Activated naive CD4-positive, alpha-beta T cell treated with anti-CD3 and anti-CD28 coated beads, Interleukin-2, amount 50 U/mL, for 24 hours (primary cell): Measurements from ENCODE around the gene COL4A3.

Experiments
- H3K27ac Mint-ChIP-seq: one replicate; pipeline ENCODE4 v1.8.0; 2021; ENCODE audit warnings: mild to moderate bottlenecking, mixed read lengths
- H3K27me3 Mint-ChIP-seq: one replicate; pipeline ENCODE4 v1.8.0; 2021; ENCODE audit warnings: mixed read lengths
- H3K36me3 Mint-ChIP-seq: one replicate; pipeline ENCODE4 v1.8.0; 2021; ENCODE audit warnings: mixed read lengths
- H3K4me1 Mint-ChIP-seq: one replicate; pipeline ENCODE4 v1.8.0; 2021; ENCODE audit warnings: mixed read lengths
- H3K4me3 Mint-ChIP-seq: one replicate; pipeline ENCODE4 v1.8.0; 2021; ENCODE audit warnings: mild to moderate bottlenecking, mixed read lengths
- H3K9me3 Mint-ChIP-seq: one replicate; pipeline ENCODE4 v1.8.0; 2021; ENCODE audit warnings: mixed read lengths

The COL4A3 gene

GRCh38 chr2:227163998-227164762 is at the start of gene COL4A3, which contains the start of gene COL4A4:
COL4A3 (plus strand) TSS chr2:227164624; CDS start chr2:227164727, 103 bp downstream.
COL4A4 (minus strand) TSS chr2:227164205; CDS start chr2:227147483, 16,722 bp downstream.
- H3K27ac Mint-ChIP-seq: no peak within 1 kb of the TSS
- H3K36me3 Mint-ChIP-seq: no peaks in the 10 kb centered on the region
- H3K4me3 Mint-ChIP-seq: peak within 1 kb of the TSS; percentile 76
- H3K9me3 Mint-ChIP-seq: peaks cover 11% of the 10 kb centered on the region
- H3K4me1 Mint-ChIP-seq: peaks cover 9% of the 10 kb centered on the region
- H3K27me3 Mint-ChIP-seq: peaks cover 45% of the 10 kb centered on the region

- no peaks in the 10 kb centered on the region for H3K4me1 Mint-ChIP-seq
- peaks cover 2% of the 10 kb centered on the region for H3K27me3 Mint-ChIP-seq
- no peak overlapping the region for H3K4me3 Mint-ChIP-seq
Observed at GRCh38 chr2:227115761-227116160, 48.7 kb upstream of the COL4A3 start.

GRCh38 chr2:227117027-227117426 is 47.4 kb upstream of the COL4A3 start:
- no peak overlapping the region for H3K27ac Mint-ChIP-seq
- peaks cover 2% of the 10 kb centered on the region for H3K27me3 Mint-ChIP-seq
- no peaks in the 10 kb centered on the region for H3K9me3 Mint-ChIP-seq
- H3K4me1 Mint-ChIP-seq: no peaks in the 10 kb centered on the region
- no peak overlapping the region for H3K4me3 Mint-ChIP-seq
- no peaks in the 10 kb centered on the region for H3K36me3 Mint-ChIP-seq

More at GRCh38 chr2:227115761-227116160, 48.7 kb upstream of the COL4A3 start:
- Mint-ChIP-seq H3K27ac (no peak overlapping the region), H3K36me3 (no peaks in the 10 kb centered on the region), H3K9me3 (no peaks in the 10 kb centered on the region)

DNA sequence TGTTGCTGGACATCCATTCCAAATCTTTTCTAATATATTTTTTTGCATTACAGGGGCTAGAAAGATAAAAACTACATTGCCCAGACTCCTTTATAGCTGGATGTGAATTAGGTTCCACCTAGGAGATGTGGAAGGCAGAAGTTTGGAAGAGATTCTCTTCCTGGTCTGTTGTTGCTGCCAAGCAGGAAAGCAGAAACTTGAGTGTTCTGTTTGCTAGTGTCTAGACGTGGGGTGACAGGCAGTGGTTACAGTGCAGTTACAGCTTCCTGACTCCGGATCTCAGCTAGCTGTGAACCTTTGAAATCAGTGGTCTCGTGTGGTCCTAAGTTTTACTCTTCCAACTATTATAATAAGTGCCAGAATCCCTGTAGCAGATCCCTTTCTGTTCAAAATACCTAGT is 46.6 kb upstream of the COL4A3 start:
- H3K4me3 Mint-ChIP-seq: no peak overlapping the region
- H3K4me1 Mint-ChIP-seq: no peaks in the 10 kb centered on the region
- no peak overlapping the region for H3K27ac Mint-ChIP-seq
- H3K9me3 Mint-ChIP-seq: no peaks in the 10 kb centered on the region
- H3K36me3 Mint-ChIP-seq: no peaks in the 10 kb centered on the region
- H3K27me3 Mint-ChIP-seq: peaks cover 2% of the 10 kb centered on the region

GRCh38 chr2:227118353-227118752 is 46.1 kb upstream of the COL4A3 start:
- H3K27me3 Mint-ChIP-seq: peaks cover 3% of the 10 kb centered on the region
- no peak overlapping the region for H3K27ac Mint-ChIP-seq
- no peaks in the 10 kb centered on the region for H3K9me3 Mint-ChIP-seq

DNA sequence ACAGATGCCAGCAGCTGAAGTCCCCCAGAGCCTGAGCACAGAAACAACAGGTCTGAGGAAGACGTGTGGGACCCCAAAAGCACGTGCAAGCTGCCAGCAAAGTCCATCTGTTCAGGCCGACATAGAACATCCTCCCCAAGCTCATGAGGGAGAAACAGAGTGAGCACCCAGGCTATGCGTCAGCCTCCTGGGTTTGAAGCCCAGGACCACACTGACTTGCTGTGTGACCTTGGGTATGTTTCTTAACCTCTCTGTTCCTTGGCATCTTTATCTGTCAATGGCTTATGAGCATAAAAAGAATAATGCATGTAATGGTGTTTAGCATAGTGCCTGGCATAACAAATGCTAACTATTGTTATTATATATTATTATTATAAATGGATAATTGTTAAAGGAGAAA is 40.7 kb upstream of the COL4A3 start:
- Mint-ChIP-seq H3K27ac (no peak overlapping the region), H3K4me1 (no peaks in the 10 kb centered on the region), H3K4me3 (no peak overlapping the region), H3K9me3 (no peaks in the 10 kb centered on the region), H3K36me3 (no peaks in the 10 kb centered on the region), H3K27me3 (peaks cover 6% of the 10 kb centered on the region)

More at GRCh38 chr2:227118353-227118752, 46.1 kb upstream of the COL4A3 start:
- no peaks in the 10 kb centered on the region for H3K36me3 Mint-ChIP-seq
- no peak overlapping the region for H3K4me3 Mint-ChIP-seq
- no peaks in the 10 kb centered on the region for H3K4me1 Mint-ChIP-seq

GRCh38 chr2:227124811-227125210 is 39.6 kb upstream of the COL4A3 start:
- H3K36me3 Mint-ChIP-seq: no peaks in the 10 kb centered on the region
- H3K4me1 Mint-ChIP-seq: no peaks in the 10 kb centered on the region
- H3K9me3 Mint-ChIP-seq: no peaks in the 10 kb centered on the region
- H3K4me3 Mint-ChIP-seq: no peak overlapping the region
- peaks cover 6% of the 10 kb centered on the region for H3K27me3 Mint-ChIP-seq
- no peak overlapping the region for H3K27ac Mint-ChIP-seq

- no peaks in the 10 kb centered on the region for H3K9me3 Mint-ChIP-seq
- peaks cover 6% of the 10 kb centered on the region for H3K27me3 Mint-ChIP-seq
- no peaks in the 10 kb centered on the region for H3K4me1 Mint-ChIP-seq
- no peak overlapping the region for H3K4me3 Mint-ChIP-seq
- H3K36me3 Mint-ChIP-seq: no peaks in the 10 kb centered on the region
- H3K27ac Mint-ChIP-seq: no peak overlapping the region
Observed at GRCh38 chr2:227125506-227125905, 38.9 kb upstream of the COL4A3 start.

DNA sequence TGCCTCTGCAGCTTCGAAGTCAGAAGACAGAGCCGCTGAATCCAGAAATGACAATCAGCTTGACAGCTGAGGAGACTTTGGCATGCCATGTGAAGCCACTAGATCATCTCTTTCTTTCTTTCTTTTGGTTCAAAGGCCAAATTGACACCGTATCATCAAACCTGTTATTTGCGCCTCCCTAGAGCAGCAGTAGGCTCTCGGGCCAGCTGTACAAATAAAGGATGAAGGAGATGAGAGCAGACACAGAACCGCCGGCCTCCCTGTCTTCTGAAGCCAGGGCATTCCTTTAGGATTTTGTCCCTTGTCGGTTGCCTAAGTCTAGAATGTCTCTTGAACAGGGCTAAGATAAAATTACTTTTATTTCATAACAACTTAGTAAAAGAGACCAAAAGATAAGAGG is 37.2 kb upstream of the COL4A3 start:
- H3K27ac Mint-ChIP-seq: no peak overlapping the region
- no peaks in the 10 kb centered on the region for H3K9me3 Mint-ChIP-seq
- H3K4me3 Mint-ChIP-seq: no peak overlapping the region
- H3K4me1 Mint-ChIP-seq: no peaks in the 10 kb centered on the region
- H3K36me3 Mint-ChIP-seq: no peaks in the 10 kb centered on the region
- peaks cover 6% of the 10 kb centered on the region for H3K27me3 Mint-ChIP-seq

DNA sequence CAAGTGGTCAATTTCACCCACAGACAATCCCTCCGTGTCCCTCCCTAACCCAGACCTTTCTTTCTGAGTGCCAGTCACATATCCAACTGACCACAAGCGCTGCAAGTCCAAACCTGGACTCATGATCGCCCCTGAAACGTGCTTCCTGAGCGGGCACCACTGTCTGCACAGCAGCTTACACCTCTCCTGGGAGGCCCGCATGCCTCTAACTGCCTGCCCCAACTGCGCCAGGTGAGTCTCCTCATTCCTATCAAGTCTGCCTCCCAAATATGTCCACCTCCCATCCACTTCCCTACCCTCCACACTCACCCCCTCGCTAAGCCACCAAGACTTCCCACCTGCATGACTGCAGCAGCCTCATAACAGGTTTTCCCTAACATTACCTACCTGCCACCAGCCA is 33.8 kb upstream of the COL4A3 start:
- H3K4me3 Mint-ChIP-seq: no peak overlapping the region
- H3K27me3 Mint-ChIP-seq: peaks cover 1% of the 10 kb centered on the region
- no peaks in the 10 kb centered on the region for H3K36me3 Mint-ChIP-seq
- H3K4me1 Mint-ChIP-seq: no peaks in the 10 kb centered on the region
- no peak overlapping the region for H3K27ac Mint-ChIP-seq
- H3K9me3 Mint-ChIP-seq: no peaks in the 10 kb centered on the region

- H3K9me3 Mint-ChIP-seq: no peaks in the 10 kb centered on the region
- peaks cover 4% of the 10 kb centered on the region for H3K27me3 Mint-ChIP-seq
- H3K4me1 Mint-ChIP-seq: no peaks in the 10 kb centered on the region
- no peaks in the 10 kb centered on the region for H3K36me3 Mint-ChIP-seq
- no peak overlapping the region for H3K4me3 Mint-ChIP-seq
- no peak overlapping the region for H3K27ac Mint-ChIP-seq
Observed at GRCh38 chr2:227132986-227133385, 31.4 kb upstream of the COL4A3 start.

DNA sequence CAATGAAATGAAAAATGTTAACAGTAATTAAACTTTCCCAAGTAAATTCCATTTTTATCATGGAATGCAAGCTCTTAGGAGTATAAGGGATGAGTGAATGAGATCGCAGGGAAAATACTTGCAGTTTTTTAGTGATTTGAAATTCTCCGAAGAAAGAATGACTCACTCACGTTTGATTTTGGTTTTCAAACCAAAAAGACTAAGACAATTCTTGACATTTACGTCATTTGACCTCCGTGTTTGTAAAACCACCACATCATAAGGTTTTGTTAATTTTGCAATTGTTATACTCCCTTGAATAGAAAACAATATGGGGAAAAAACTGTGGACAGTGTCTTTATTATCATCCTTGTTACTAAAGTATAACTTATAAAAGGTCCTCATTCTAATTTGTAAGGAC is 29.8 kb upstream of the COL4A3 start:
- Mint-ChIP-seq H3K4me1 (no peaks in the 10 kb centered on the region), H3K27me3 (peaks cover 4% of the 10 kb centered on the region), H3K27ac (no peak overlapping the region), H3K36me3 (no peaks in the 10 kb centered on the region), H3K9me3 (no peaks in the 10 kb centered on the region), H3K4me3 (no peak overlapping the region)

DNA sequence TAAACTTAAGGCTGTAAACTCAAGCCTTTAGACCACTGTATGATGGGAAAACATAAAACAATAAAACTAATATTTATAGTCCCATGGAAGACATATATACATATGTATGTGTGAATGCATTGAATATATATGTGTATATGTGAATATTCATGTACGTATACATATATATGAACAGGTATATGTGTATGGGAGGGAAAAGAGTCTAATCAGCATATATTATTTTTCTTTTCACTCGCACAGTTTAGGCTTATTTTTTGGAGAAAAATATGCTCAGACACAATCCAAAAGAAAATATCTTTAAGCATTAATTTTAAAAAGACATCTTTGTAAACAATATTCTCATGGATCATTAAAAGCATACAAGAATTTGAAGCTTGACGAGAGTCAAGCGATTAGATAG is 23.1 kb upstream of the COL4A3 start:
- Mint-ChIP-seq H3K27ac (no peak overlapping the region), H3K27me3 (peaks cover 6% of the 10 kb centered on the region), H3K4me1 (no peaks in the 10 kb centered on the region), H3K4me3 (no peak overlapping the region), H3K36me3 (no peaks in the 10 kb centered on the region), H3K9me3 (no peaks in the 10 kb centered on the region)

DNA sequence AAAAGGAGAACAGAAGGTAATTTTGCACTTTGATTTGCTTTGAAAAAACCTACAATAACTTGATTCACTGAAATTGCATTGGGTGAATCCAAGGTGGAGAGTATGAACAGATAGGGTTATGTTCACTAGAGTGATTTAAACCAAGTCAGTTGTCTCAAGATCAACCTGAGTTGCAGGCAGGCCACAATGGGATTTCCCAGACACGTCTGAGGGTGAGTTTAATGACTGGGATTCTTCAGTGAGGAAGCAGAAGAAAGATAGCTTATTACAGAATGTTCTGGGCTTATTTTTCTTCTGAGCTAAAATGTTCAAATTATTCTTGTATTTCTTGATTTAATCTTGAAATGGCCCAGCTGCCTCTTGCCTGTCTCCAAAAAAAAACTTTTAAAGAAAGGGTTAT is 20.5 kb upstream of the COL4A3 start:
- Mint-ChIP-seq H3K27me3 (peaks cover 11% of the 10 kb centered on the region), H3K9me3 (peaks cover 4% of the 10 kb centered on the region), H3K36me3 (no peaks in the 10 kb centered on the region), H3K27ac (no peak overlapping the region), H3K4me1 (no peaks in the 10 kb centered on the region), H3K4me3 (no peak overlapping the region)

DNA sequence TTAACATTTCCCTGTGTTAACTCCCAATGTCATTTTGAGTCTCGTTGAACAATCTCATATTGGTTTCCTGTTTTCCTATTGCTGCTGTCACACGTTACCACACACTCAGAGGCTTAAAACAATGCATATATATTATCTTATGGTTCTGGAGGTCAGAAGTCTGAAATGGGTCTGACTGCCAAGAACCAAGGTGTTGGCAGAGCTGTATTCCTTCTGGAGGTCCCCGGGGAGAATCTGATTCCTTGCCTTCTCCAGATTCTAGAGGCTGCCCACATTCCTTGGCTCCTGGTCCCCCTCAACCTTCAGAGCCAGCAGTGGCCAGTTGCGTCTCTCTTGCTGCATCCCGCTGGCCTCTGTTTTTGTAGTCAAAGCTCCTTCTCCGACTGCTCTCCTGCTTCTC is 18.0 kb upstream of the COL4A3 start:
- Mint-ChIP-seq H3K4me1 (no peaks in the 10 kb centered on the region), H3K27me3 (peaks cover 12% of the 10 kb centered on the region), H3K4me3 (no peak overlapping the region), H3K36me3 (no peaks in the 10 kb centered on the region), H3K27ac (no peak overlapping the region), H3K9me3 (peaks cover 4% of the 10 kb centered on the region)

GRCh38 chr2:227147023-227147422 is 17.4 kb upstream of the COL4A3 start:
- H3K36me3 Mint-ChIP-seq: no peaks in the 10 kb centered on the region
- no peak overlapping the region for H3K27ac Mint-ChIP-seq
- peaks cover 4% of the 10 kb centered on the region for H3K9me3 Mint-ChIP-seq
- H3K4me3 Mint-ChIP-seq: no peak overlapping the region
- no peaks in the 10 kb centered on the region for H3K4me1 Mint-ChIP-seq
- H3K27me3 Mint-ChIP-seq: peaks cover 12% of the 10 kb centered on the region

DNA sequence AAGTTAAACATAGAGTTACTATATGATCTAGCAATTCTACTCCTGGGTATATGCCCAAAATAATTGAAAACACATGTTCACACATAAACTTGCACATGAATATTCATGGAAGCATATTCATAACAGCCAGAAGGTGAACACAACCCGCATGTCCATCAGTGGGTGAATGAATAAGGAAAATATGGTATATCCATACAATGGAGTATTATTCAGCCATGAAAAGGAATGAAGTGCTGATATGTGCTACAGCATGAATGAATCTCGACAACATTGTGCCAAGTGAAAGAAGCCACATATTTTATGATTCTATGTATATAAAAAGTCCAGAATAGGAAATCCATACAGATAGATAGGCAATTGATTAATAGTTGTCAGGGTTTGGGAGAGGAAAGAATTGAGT is 16.3 kb upstream of the COL4A3 start:
- Mint-ChIP-seq H3K27ac (no peak overlapping the region), H3K4me1 (no peaks in the 10 kb centered on the region), H3K27me3 (peaks cover 12% of the 10 kb centered on the region), H3K4me3 (no peak overlapping the region), H3K36me3 (no peaks in the 10 kb centered on the region), H3K9me3 (peaks cover 4% of the 10 kb centered on the region)
